Cerebellar cortex (tissue), 1 donor: ENCODE data around the gene ABAT.

Experiments used
- DNase-seq: peaks from one replicate; pipeline ENCODE4 v3.0.0-alpha.2; 2015; ENCODE audit warnings: low spot score

Gene ABAT

DNA sequence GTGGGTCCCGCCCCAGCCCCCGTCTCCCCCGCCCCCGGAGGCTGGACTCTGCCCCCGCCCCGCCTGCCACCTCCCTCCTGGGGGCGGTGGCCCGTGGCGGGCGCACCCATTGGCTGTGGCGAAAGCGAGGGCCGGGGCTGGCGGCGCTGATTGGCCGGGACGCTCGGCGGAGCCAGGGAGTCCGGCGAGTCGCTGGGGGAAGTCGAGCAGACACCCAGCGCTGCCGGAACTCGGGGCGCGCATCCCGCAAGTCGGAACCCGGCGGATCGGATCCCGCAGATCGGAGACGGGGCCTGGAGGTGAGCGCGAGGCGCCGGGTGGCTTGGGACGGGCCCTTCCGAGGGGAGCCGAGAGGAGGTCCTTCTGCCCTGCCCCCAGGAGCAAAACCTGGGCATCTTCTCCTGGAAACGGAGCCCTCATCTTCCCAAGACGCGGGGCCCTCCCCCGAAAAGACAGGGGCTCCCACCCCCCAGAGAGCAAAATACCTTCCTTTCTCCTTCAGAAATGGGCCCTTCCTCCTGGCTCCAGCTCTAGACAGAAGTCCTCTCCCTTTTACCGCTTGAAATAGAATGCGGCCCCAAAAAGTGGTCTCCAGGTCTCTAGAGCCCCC, at the start of gene ABAT:
Gene ABAT (plus strand): TSS at position 205 of the 610 bp plus-strand sequence. CDS start 61,123 bp downstream, outside the sequence.
- DNase-seq = peak; percentile 85

DNA sequence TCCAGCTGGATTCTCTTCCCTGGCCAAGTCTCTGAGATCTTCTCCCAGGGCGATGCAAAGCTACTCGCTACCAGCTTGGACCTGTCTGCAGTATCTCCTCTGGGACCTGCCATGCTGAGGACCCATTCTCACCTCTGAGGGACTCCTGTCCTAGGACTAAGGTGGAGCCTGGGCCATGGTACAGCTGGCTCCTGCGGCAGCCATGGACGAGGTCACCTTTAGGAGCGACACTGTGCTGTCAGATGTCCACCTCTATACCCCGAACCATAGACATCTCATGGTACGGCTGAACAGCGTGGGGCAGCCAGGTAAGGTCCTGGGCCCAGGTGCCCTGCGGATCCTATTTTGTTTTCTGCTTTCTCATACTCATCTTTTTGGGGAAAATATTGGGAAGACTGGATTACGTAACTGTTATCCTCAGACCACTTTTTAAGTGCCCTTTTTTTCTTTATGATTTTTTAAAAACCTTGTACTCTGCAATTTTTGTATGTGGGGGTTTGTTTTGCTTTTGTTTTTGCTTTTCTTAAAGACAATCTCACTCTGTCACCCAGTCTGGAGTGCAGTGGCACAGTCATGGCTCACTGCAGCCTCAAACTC, 48.8 kb upstream of the ABAT start:
- DNase-seq = no peak

DNA sequence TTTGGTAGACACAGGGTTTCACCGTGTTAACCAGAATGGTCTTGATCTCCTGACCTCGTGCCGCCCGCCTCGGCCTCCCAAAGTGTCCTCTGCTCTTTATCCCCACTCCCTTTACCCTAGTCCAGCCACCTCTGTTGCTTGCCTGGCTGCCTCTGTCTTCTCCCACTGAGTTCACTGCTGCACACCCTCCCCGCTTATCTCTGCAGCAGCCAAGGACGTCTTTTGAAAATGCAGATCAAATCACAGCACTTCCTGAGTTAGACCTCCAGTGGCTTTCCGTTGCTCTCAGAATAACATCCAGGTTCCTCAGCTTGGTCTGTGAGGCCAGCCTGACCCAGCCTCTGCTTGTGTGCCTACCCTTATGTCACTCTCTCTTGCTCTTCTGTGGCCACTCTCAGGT, 47.5 kb upstream of the ABAT start:
- no peak for DNase-seq

DNA sequence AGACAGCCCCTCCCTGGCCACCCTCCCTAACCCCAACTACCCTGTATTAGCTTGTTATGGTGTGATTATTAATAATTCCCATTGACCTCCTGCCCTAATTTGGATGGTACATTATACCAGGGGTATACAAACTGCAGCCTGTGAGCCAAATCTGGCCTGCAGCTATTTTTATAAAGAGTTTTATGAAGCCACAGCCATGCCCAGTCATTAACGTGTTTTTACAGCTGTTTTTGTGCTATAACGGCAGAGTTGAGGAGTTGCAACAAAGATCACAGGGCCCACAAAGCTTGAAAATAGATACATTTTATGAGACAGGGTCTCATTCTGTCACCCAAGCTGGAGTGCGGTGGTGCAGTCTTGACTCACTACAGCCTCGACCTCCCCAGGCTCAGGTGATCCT, 47.0 kb upstream of the ABAT start:
- no peak for DNase-seq

DNA sequence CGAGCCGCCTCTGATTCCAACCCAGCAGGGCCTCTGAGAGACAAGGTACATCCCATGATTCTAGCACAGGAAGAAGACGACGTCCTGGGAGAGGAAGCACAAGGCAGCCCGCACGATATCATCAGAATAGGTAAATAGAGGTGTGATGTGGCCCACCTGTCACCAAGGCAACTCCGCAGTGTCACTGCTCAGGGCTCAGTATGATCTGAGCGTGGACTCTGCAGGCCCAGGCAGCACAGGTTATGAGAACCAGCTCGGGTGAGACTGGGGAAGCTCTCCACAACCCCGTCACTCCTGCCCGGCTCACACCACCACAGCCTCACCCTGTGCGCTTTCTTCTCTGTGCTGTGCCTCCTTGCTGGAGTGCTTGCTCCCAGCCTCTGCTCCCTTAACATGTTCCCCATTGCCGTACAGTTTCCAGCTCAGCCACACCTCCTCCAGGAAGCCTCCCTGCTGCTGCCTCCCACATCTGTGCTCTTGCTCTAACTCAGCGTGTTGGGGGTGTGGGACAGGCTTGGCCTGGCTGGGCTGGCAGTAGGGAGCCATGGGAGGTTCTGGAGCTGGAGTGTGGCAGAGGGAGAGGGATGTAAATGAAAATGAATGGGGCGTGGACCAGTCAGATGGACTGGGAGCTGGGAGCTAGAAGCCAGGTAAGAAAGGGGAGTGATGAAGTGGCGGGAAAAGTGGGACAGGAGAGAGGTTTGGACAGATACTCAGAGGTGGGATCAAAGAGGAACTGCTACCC, 45.3 kb upstream of the ABAT start:
- no peak for DNase-seq

DNA sequence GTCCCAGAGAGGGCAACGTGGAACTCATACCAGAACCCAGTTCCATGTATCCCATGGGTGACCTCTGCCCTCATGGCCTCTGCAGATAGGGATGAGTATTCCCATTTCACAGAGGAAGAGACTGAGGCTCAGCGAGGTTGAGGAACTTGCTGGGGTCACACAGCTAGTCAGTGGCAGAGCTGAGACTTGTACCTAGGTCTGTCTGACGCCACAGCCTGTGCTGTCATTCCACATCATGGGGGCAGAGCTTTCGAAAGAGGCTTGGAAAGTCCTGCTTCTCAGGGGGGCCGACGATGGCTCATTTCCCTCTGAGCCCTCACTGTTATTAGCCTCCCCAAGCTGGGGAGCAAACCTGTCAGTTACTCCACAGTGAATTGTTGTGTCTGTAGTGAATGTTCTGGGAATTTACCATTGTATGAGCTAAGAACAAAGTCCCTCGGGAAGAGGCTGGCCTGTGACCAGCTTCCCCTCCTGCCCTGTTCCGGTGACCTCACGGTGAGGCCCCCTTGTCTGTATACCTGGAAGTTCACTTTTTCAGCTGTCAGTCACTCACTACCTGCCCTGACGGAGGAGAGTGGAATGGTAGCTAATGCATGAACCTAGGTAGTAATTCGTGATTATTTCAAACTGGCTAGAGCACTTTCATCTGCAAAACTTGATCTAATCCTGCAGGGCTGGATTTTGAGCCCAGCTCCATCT, 44.0 kb upstream of the ABAT start:
- DNase-seq = no peak

DNA sequence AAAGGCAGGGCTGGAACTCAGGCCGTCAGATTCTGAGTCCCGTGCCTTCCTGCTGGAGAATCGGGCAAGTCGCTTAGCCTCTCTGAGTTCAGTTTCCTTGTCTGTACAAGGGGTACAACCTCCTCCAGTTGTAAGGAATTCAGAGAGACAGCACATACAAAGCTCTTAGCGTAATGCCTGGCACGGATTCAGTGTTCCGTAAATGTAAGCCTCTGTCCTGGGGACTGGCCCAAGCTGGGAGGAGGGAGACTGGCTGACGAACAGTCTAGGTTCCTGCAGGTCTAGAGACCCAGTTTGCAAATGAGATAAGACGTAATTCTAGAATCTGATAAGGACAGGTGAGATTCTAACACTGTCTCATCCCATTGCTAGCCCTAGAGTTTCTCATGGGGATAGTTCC, 43.0 kb upstream of the ABAT start:
- no peak for DNase-seq

DNA sequence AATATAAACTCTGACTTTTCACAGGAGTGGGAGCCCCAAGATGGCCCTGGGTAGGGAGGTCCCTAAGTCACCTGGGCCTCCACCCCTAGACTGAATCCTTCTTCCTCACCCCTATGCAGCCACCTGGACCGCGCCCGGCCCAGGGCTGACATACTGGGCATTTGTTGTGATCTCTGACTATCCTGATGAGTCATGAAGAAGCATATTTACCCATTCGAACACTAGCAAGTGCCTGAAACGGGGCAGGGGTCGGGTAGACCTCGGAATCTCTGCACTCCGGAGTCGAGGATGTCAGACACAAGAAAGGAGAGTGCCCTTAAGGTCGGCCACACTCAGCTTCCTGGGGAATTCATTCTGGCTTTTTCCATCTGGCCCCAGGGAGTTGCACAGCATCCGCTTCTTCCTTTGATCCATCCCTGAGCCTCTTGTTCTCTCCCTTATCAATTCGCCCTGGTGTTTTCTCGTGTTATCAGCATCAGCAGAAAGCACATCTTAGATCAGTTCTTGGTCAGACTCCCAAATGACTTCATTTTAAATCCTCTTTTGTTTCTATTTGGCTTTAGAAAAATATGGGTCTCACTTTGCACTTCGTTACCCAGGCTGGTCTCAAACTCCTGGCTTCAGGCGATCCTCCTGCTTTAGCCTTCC, 42.5 kb upstream of the ABAT start:
- DNase-seq = no peak

DNA sequence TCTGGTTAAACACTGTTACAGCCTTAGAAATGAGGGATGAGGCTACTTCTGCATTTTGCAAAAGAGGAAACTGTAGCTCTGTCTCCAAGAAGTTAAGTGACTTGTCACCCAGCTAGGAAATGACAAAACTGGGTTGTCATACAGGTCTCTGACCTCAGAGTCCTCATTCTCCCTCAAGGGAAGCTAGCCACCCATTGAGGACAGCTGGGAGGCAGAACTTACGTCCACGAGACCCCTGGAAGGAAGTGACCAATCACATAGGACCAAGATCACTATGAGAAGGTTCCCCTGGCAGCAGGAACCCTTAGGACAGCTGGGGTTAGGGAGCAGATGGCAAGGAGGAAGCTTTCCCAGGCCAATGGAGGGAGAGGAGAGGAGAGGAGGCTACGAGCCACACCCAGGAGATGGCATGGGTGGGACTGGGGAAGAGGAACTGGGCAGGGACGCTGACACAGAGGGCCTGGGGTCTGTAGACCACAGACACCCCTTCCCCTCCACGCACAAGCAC, 41.7 kb upstream of the ABAT start:
- DNase-seq = no peak

DNA sequence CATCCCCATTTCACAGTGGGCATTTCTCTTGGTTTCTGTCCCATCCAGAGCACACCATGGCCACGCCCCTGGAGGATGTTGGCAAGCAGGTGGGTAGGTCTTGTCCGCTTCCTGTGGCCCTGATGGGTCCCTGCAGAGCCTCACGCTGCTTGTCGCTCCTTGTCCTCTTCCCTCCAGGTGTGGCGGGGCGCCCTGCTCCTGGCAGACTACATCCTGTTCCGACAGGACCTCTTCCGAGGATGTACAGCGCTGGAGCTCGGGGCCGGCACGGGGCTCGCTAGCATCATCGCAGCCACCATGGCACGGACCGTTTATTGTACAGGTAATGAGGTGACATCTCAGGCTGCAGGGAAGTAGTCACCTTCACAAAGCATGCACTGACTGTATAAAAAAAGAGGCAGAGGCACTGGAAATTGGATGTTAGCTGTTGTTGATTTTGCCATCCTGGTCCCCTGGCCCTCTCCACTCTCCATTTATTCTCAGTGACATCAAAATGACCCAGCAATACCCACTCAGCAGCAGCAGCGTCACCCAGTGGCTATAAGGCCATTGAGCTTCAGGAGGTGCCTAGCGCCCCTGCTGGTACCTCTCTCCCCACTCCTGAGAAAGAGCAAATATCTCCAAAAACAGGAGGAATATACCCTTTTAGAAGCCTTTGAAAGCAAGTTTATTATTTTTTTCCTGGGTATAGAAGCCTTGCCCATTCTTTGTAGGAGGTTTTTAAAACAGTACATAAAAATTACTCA, 39.3 kb upstream of the ABAT start:
- DNase-seq = peak; percentile 18

DNA sequence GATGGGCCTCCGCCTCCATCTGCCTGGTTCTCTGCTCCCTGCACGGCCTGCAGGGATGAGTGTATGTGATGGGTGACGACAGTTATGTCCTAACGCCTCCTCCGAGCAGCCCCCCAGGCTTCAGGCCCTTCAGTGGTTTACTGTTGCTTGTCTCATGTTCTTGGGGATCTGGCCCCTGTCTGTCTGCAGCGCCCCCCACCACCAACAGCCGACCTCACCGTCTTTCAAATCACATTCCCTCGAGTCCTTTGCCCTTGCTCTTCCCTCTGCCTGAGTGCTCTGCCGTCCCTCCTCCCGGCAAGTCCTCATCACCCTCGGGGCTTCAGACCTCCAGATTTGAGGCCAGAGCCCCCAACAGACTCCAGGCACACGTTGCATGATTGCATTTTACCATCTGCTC, 34.7 kb upstream of the ABAT start:
- DNase-seq = no peak

DNA sequence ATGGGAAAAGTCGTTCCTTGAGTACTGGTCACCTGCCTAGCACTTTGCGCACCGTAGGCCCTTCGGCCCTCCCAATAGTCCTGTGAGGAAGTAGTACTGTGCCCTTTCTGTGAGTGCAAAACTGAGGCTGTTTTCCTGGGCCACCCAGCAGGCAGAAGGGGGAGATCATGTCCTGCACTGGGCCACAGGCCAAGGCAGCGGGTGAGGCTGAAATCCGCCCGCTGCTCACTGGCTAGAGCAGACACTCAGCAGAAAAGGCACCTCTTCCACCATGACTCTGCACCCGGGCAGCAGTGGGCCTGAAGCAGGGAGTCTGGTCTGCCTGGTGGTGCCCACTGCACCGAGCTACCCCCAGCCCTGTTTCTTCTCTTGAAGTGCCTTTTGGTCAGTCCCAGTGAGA, 32.7 kb upstream of the ABAT start:
- peak; percentile 40 for DNase-seq

DNA sequence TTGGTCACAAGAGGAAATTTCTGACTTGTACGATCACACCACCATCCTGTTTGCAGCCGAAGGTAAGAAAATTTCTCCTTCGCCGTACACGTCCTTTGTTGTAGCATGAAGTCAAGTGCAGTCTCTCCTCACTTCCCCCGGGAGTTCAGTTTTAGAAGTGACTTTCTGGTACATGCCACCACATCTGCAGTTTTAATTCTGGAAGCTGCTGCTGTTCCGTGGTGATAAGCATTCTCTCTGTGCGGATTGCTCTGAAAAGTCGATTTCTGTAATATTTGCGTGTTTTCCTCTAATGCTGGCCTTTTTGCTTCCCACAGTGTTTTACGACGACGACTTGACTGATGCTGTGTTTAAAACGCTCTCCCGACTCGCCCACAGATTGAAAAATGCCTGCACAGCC, 32.3 kb upstream of the ABAT start:
- no peak for DNase-seq

DNA sequence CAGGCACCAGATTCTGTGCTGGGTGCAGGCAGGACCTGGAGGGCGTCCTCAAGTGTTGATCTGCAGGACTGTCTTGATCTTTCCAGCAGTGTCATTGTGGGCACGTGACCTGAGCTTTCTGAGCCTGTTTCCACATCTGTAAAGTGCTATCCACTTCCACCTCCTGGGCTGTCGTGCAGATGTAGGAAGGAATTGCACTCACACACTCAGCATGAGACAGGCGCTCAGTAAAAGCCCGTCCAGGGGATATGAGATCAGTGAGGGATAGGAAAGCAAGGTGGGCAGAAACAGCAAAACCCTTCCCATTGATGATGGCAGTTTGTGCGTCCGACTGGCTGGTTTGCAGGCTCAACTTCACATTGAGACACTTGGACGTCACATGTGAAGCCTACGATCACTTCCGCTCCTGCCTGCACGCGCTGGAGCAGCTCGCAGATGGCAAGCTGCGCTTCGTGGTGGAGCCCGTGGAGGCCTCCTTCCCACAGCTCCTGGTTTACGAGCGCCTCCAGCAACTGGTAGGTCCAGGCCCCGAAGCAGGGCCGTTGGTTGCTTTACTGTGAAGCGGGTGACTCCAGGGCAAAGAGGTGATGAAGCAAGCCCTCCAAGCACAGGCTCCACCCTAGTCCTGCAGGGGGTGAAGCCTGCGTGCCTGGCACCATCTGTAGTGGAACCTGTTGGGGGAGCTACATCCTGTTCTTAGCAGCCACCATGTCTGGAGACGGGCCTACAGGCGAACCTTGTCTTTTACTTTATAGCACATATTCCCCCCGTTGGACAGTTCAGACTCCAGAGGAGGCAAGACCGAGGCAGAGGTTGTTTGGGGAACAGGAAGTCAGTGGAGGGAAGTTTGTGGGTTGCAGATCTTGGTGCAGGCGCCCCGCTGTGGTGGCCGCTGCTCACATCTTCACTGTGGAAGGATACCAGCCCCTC, 29.9 kb upstream of the ABAT start:
- DNase-seq = no peak

DNA sequence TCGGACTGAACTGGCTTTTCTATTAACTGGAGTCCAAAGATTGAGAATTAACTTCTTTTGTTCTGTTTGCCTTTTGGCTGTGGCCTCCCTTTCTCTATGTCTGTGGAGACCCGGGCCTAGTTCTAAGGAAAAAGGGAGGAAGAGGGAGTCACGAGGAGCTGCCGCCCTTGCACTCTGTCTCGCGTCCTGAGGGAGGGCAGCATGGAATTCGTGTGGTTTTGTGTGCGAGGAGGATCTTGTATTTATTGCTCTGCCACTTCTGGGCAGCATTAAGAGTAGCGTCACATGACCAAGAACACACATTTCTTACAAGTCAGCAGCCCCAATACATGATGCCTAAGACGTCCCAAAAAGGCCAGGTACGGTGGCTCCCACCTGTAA, 29.3 kb upstream of the ABAT start:
- no peak for DNase-seq

DNA sequence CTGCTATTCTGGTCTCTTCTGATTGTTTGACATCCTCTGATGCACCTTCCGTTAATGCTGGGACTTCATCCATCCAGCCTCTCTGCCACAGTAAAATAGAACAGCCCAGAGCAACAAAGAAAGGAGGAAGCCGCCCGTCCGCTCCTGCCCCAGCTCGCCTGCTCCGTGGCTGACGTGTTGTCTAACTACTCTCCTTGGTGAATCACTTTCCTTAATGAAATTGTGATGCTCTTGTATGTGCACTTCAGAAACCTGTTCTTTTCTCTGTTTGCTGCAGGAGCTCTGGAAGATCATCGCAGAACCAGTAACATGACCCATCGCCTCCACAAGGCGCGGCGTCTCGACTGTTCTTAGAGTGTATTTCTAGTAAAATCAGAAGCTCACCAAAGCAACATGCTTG, 28.6 kb upstream of the ABAT start:
- no peak for DNase-seq

DNA sequence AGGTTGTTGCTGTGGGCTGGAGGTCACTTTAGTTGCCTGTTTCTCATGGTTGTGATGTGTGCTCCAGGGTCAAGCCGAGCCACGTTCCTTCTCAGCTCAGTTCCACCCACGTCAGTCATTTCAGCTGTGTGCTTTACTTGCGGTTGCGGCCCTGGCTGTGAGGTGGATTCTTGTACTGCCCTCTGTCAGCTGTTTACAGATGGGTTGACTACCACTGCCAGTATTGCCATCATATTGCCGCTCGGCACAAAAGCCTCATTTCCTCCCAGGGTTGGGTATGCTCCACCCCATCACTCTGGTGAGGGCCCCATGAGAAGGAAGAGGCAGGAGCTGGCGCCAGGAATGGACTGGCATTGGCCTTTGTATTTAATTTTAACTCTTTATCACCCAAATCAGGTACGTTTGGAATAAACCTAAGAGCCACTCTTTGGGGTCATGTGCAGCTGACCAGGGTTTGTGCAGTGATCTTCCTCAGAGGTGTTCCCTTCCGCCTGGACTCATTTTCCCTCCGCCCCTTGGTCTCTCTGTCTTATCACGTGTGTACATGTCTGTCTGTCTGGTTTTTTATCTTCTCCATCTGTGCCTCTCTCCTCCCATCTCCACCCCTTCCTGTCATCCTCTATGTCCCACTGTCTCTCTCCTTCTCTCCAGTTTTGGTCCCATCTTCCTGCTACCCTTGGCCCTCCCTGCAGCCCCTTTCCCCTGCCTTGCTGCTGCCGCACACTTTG, 27.9 kb upstream of the ABAT start:
- DNase-seq = no peak

DNA sequence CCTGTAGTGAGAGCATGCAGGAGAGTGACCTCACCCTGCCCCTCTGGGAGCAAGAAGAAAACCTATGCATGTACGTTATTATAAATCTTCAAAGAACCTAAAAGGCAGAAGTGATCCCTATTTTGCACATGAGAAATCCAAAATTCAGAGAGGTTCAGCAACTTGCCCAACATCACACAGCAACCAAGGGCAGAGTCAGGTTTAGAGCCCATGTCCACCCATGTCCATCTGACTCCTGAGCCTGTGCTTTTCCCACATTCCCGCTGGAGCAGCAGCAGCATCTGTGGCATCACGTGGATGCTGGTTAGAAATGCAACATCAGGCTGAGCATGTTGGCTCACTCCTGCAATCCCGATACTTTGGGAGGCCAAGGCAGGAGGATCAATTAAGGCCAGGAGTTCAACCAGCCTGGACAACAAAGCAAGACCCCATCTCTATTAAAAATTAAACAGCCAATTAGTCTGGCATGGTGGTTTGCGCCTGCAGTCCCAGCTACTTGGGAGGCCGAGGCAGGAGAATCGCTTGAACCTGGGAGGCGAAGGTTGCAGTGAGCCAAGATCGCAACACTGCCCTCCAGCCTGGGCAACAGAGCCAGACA, 26.6 kb upstream of the ABAT start:
- DNase-seq = no peak

DNA sequence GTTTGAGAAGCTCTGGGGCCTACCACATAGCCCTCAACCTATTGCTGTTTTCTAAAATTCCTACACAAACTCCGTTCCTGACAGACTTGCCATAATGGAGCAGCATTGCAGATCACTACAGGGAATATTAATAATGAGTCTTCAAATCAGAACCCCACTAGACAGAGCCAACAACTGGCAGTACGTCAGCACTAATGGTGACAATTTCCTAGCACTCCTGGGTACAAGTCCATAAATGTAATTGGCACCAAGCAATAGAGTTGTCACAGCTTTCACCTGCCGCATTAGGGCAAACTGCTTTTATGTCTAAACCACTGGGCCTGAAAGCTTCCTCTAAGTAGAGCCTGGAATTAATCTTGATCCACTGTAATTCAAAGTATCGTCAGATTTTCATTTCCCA, 25.5 kb upstream of the ABAT start:
- no peak for DNase-seq
